K562 (cell line): Measurements from ENCODE around the gene CLDN7. TPM values are rescaled to one million over a fixed set of nuclear protein-coding genes. Genes with fewer than 3 reads are reported as not detected.

Source experiments
- AFF4 ChIP-seq: sonication (generic); formaldehyde crosslinking; IDR thresholded peaks from 2 replicates; pipeline ENCODE4 v1.8.0; 2023; ENCODE audit warnings: mild to moderate bottlenecking, missing genetic modification reagents
- GTF2B ChIP-seq: IDR thresholded peaks from 2 replicates; pipeline ENCODE4 v1.6.1; 2011; ENCODE audit not compliant: insufficient read length; ENCODE audit errors: extremely low read depth
- PCBP1 ChIP-seq: fragments of 200-400 bp; formaldehyde crosslinking; IDR thresholded peaks from 2 replicates; pipeline ENCODE4 v1.6.1; 2018; ENCODE audit warnings: mild to moderate bottlenecking, low read depth, low read length; ENCODE audit not compliant: poor library complexity, severe bottlenecking
- POLR2AphosphoS2 ChIP-seq: IDR thresholded peaks from 2 replicates; pipeline ENCODE4 v1.6.1; 2012; ENCODE audit warnings: low read length, improper control_type of control experiment
- TBP ChIP-seq: optimal IDR thresholded peaks from 2 replicates; pipeline ENCODE3; 2011; ENCODE audit warnings: low read depth, low read length, improper control_type of control experiment
- YY1 ChIP-seq, 3 experiments: IDR thresholded peaks; 2 replicates each; pipeline ENCODE4 v1.6.1; 2011; ENCODE audit warnings: low read length in 2 of 3, mild to moderate bottlenecking in 2 of 3, moderate library complexity in 2 of 3, borderline replicate concordance in 1 of 3, control low read depth in 1 of 3, low read depth in 1 of 3; ENCODE audit not compliant: insufficient read depth in 3 of 3, insufficient replicate concordance in 2 of 3, control insufficient read depth in 1 of 3, insufficient read length in 1 of 3; ENCODE audit errors: extremely low read depth in 1 of 3
- ZBTB11 ChIP-seq, 3 experiments: fragments of 200-800 bp in 1 of 3; fragments of 250-450 bp in 1 of 3; fragments of 450-650 bp in 1 of 3; sonication (Bioruptor Pico) in 1 of 3; sonication (Bioruptor generic) in 1 of 3; formaldehyde crosslinking in 1 of 3; IDR thresholded peaks; 2 replicates each; pipeline versions ENCODE4 v1.6.1 to v1.8.0; 2016 to 2022; ENCODE audit warnings: mild to moderate bottlenecking in 2 of 3, missing genetic modification characterization in 2 of 3, missing compliant biosample characterization in 1 of 3, moderate library complexity in 1 of 3
- ZBTB33 ChIP-seq: sonication (generic); formaldehyde crosslinking; IDR thresholded peaks from 2 replicates; pipeline ENCODE4 v1.8.1; 2023; ENCODE audit warnings: mild to moderate bottlenecking, missing genetic modification reagents
- ZNF175 ChIP-seq: fragments of 200-800 bp; sonication (Bioruptor generic); IDR thresholded peaks from 2 replicates; pipeline ENCODE4 v1.6.1; 2016; ENCODE audit warnings: low read depth, mild to moderate bottlenecking, missing genetic modification characterization, missing compliant biosample characterization
- ZNF584 ChIP-seq: fragments of 200-800 bp; sonication (Bioruptor generic); IDR thresholded peaks from 2 replicates; pipeline ENCODE4 v1.6.1; 2016; ENCODE audit warnings: low read depth, mild to moderate bottlenecking, missing genetic modification characterization, missing compliant biosample characterization
- polyA plus RNA-seq, 8 experiments: library from polyadenylated mRNA; depleted of rRNA in 4 of 8; stranded (reverse) in 5 of 8; unstranded in 3 of 8; fragments of >200 nt; fragmentation: Nextera tagmentation in 2 of 8; fragmentation: Illumina TruSeq in 1 of 8; extraction: Ambion mirVana in 2 of 8; extraction: Trizol in 1 of 8; gene quantifications; 2 replicates each; pipeline versions ENCODE4 v1.2.1 to v1.2.3, GENCODE V29; 2011 to 2014; ENCODE audit warnings: inconsistent platforms in 1 of 8, missing spikeins in 1 of 8
- total RNA-seq, 7 experiments: library from RNA; depleted of rRNA in 6 of 7; stranded (reverse); fragments of >200 nt in 6 of 7; fragmentation: Illumina TruSeq in 2 of 7; extraction: Trizol in 2 of 7; gene quantifications; 2 replicates each; pipeline versions ENCODE4 v1.2.1 to v1.2.3, GENCODE V29; 2011 to 2021; ENCODE audit warnings: low replicate concordance in 1 of 7

The CLDN7 gene
- total and polyA plus RNA-seq, 9 of the 15 experiments (the other 6 are each of a cell fraction or from before 2014, with no cell fraction given) = 2.2 to 14.5 (median 7.6) TPM

- TF ChIP-seq PCBP1 (peak; percentile 67), AFF4 (CRISPR knock-in tag) (peak; percentile 25; the same call in 1 of the 2 replicates), TBP (peak; percentile 22), ZNF584 (no peak), GTF2B (no peak), ZBTB33 (CRISPR knock-in tag) (no peak), ZNF175 (CRISPR knock-in tag) (no peak), ZBTB11 (CRISPR knock-in tag; IDR thresholded peaks at IDR 0.05) (peak in 1 of 3 experiments; percentile 94; a peak in 2 of 6 replicates), POLR2AphosphoS2 (peak; percentile 68; the same call in 1 of the 2 replicates), YY1 (IDR thresholded peaks at IDR 0.05; ENCODE audit: borderline replicate concordance in 1 of 3, control insufficient read depth in 1 of 3, extremely low read depth in 1 of 3, insufficient read depth in 3 of 3, insufficient read length in 1 of 3, insufficient replicate concordance in 2 of 3, low read depth in 1 of 3, low read length in 2 of 3) (peak; percentile 20 to 88 (median 82))
These were observed 22.9 kb downstream of the CLDN7 start, which contains the start of gene PHF23 (continued) for GRCh38 chr17:7239091-7240027.
